HepG2 (cell line): ENCODE data around the gene PEPD. TPM values are rescaled to one million over a fixed set of nuclear protein-coding genes. Genes with fewer than 3 reads are reported as not detected.

Source experiments
- ATAC-seq: fragments of 200-7000 bp; cut with Tn5 transposase; 3 replicates; pipeline ENCODE4 v1.9.1; 2020; ENCODE audit warnings: mild to moderate bottlenecking, moderate library complexity
- BruUV-seq: library from RNA; stranded (reverse); fragments of 400-500 nt; replicated peaks from 2 replicates; lab custom pipeline; 2021; lab: Mats Ljungman, UMichigan
- CTCF ChIA-PET: fragments of 300-600 bp; formaldehyde crosslinking; extraction: SDS; loops from one replicate; lab custom pipeline; 2021; ENCODE audit warnings: low total read pairs, inconsistent platforms, low intra/inter-chr PET ratio; lab: Yijun Ruan, JAX
- POLR2A ChIA-PET: fragments of 350-600 bp; sonication (Branson Sonifier 250); formaldehyde crosslinking; loops from one replicate; lab custom pipeline; 2020; ENCODE audit warnings: antibody characterized with exemption, inconsistent platforms; lab: Yijun Ruan, JAX
- DNase-seq: peaks from one replicate; pipeline ENCODE4 v3.0.0-alpha.2; 2015; ENCODE audit warnings: low spot score
- FAIRE-seq: peaks from 3 replicates; lab custom pipeline; 2011; peaks lifted over from hg19 to GRCh38; lab: Jason Lieb, UNC
- H2AFZ ChIP-seq: one replicate; pipeline ENCODE4 v1.6.1; 2011; ENCODE audit warnings: low read length, inconsistent platforms
- H3K27ac ChIP-seq: fragments of 300-600 bp; 3 replicates; pipeline ENCODE4 v1.8.0; 2011; ENCODE audit warnings: mixed run types, mild to moderate bottlenecking, mixed read lengths, low read length, inconsistent platforms; ENCODE audit not compliant: insufficient read depth; ENCODE audit errors: extremely low read length
- H3K27me3 ChIP-seq, 2 experiments: fragments of 200-600 bp in 1 of 2; 2 replicates in 1 of 2; 3 replicates in 1 of 2; pipeline versions ENCODE4 v1.6.0 to v1.8.0; 2011; ENCODE audit warnings: low read length in 2 of 2, mild to moderate bottlenecking in 2 of 2, moderate library complexity in 2 of 2, inconsistent platforms in 1 of 2; ENCODE audit not compliant: insufficient read depth in 2 of 2, control insufficient read depth in 1 of 2
- H3K36me3 ChIP-seq, 2 experiments: fragments of 200-600 bp in 1 of 2; replicated peaks in 1 of 2; 2 replicates in 1 of 2; 3 replicates in 1 of 2; pipeline versions ENCODE4 v1.5.1 to v1.8.0; 2011; ENCODE audit warnings: low read length in 2 of 2, inconsistent platforms in 1 of 2; ENCODE audit not compliant: insufficient read depth in 2 of 2, control insufficient read depth in 1 of 2
- H3K4me1 ChIP-seq: 2 replicates; pipeline ENCODE4 v1.5.1; 2012; ENCODE audit warnings: low read length, inconsistent platforms; ENCODE audit not compliant: insufficient read depth
- H3K4me2 ChIP-seq: 2 replicates; pipeline ENCODE4 v1.6.0; 2011; ENCODE audit warnings: low read depth, low read length, inconsistent platforms
- H3K4me3 ChIP-seq, 3 experiments: fragments of 200-600 bp in 1 of 3; sonication (generic), shearing (Covaris generic) in 1 of 3; replicated peaks in 1 of 3; 2 replicates each; pipeline ENCODE4 v1.5.1; 2011 to 2016; ENCODE audit warnings: low read length in 3 of 3, inconsistent platforms in 2 of 3, low read depth in 2 of 3, mild to moderate bottlenecking in 2 of 3, control low read depth in 1 of 3, mixed read lengths in 1 of 3; ENCODE audit not compliant: insufficient read depth in 1 of 3
- H3K79me2 ChIP-seq: one replicate; pipeline ENCODE4 v1.6.1; 2011; ENCODE audit warnings: low read length, inconsistent platforms; ENCODE audit not compliant: insufficient read depth
- H3K9ac ChIP-seq: 2 replicates; pipeline ENCODE4 v1.6.0; 2011; ENCODE audit warnings: mild to moderate bottlenecking, low read depth, low read length, inconsistent platforms; ENCODE audit not compliant: insufficient read depth
- H3K9me3 ChIP-seq: 2 replicates; pipeline ENCODE4 v1.5.1; 2012; ENCODE audit warnings: mild to moderate bottlenecking, low read length
- H4K20me1 ChIP-seq: 2 replicates; pipeline ENCODE4 v1.6.0; 2011; ENCODE audit warnings: inconsistent platforms, mild to moderate bottlenecking, low read length, moderate library complexity; ENCODE audit not compliant: insufficient read depth
- EEA1 ChIP-seq: sonication (generic); formaldehyde crosslinking; IDR thresholded peaks from 2 replicates; pipeline ENCODE4 v1.5.1; 2020; ENCODE audit warnings: mild to moderate bottlenecking, missing genetic modification reagents, borderline replicate concordance
- EHMT2 ChIP-seq: fragments of 200-600 bp; sonication (generic); IDR thresholded peaks from 2 replicates; pipeline ENCODE4 v1.7.0; 2017; ENCODE audit warnings: antibody characterized with exemption, low read depth, low read length, borderline replicate concordance
- FOSL1 ChIP-seq: sonication (generic); formaldehyde crosslinking; IDR thresholded peaks from 2 replicates; pipeline ENCODE4 v1.9.0; 2021; ENCODE audit warnings: missing genetic modification reagents, borderline replicate concordance
- FOXO1 ChIP-seq: sonication (generic); formaldehyde crosslinking; IDR thresholded peaks from 2 replicates; pipeline ENCODE4 v1.4.0; 2020; ENCODE audit warnings: missing genetic modification reagents
- HOXD1 ChIP-seq: sonication (generic); formaldehyde crosslinking; IDR thresholded peaks from 2 replicates; pipeline ENCODE4 v1.5.0; 2020; ENCODE audit warnings: missing genetic modification reagents
- JUN ChIP-seq: sonication (generic); formaldehyde crosslinking; IDR thresholded peaks from 2 replicates; pipeline ENCODE4 v1.4.0; 2020; ENCODE audit warnings: mild to moderate bottlenecking, missing genetic modification reagents
- MAFG ChIP-seq: sonication (generic); formaldehyde crosslinking; IDR thresholded peaks from 2 replicates; pipeline ENCODE4 v1.5.1; 2020; ENCODE audit warnings: mild to moderate bottlenecking, missing genetic modification reagents
- MBD4 ChIP-seq: IDR thresholded peaks from 2 replicates; pipeline ENCODE4 v1.6.1; 2012; ENCODE audit warnings: low read length, inconsistent platforms, borderline replicate concordance
- RAD51 ChIP-seq: fragments of 450-650 bp; IDR thresholded peaks from 2 replicates; pipeline ENCODE4 v1.6.1; 2016; ENCODE audit warnings: borderline replicate concordance
- SPEN ChIP-seq: sonication (generic); formaldehyde crosslinking; IDR thresholded peaks from 2 replicates; pipeline ENCODE4 v1.5.1; 2020; ENCODE audit warnings: low read depth, mild to moderate bottlenecking, missing genetic modification reagents
- ZBTB7A ChIP-seq: sonication (generic); formaldehyde crosslinking; IDR thresholded peaks from 2 replicates; pipeline ENCODE4 v1.8.0; 2022; ENCODE audit warnings: mild to moderate bottlenecking, missing genetic modification reagents
- ZFYVE20 ChIP-seq: sonication (generic); formaldehyde crosslinking; IDR thresholded peaks from 2 replicates; pipeline ENCODE4 v1.8.0; 2023; ENCODE audit warnings: low read depth, mild to moderate bottlenecking, moderate library complexity, missing genetic modification reagents, borderline replicate concordance
- ZKSCAN8 ChIP-seq: IDR thresholded peaks from 2 replicates; pipeline ENCODE4 v1.6.1; 2016; ENCODE audit warnings: borderline replicate concordance, missing genetic modification reagents, missing compliant biosample characterization
- ZNF256 ChIP-seq: sonication (generic); formaldehyde crosslinking; conservative IDR thresholded peaks from 2 replicates; pipeline ENCODE4 v1.4.0; 2020; ENCODE audit warnings: missing genetic modification reagents
- ZNF350 ChIP-seq: sonication (generic); formaldehyde crosslinking; IDR thresholded peaks from 2 replicates; pipeline ENCODE4 v1.4.0; 2020; ENCODE audit warnings: mild to moderate bottlenecking, low read depth, missing genetic modification reagents, borderline replicate concordance
- ZNF761 ChIP-seq: sonication (generic); formaldehyde crosslinking; conservative IDR thresholded peaks from 2 replicates; pipeline ENCODE4 v1.4.0; 2020; ENCODE audit warnings: mild to moderate bottlenecking, missing genetic modification reagents
- ZNF816 ChIP-seq: sonication (generic); formaldehyde crosslinking; IDR thresholded peaks from 2 replicates; pipeline ENCODE4 v1.8.0; 2022; ENCODE audit warnings: missing genetic modification reagents, mild to moderate bottlenecking, borderline replicate concordance
- ZNF850 ChIP-seq: sonication (generic); formaldehyde crosslinking; conservative IDR thresholded peaks from 2 replicates; pipeline ENCODE4 v1.9.0; 2021; ENCODE audit warnings: mild to moderate bottlenecking, missing genetic modification reagents
- WGBS: methylation state at CpG from one replicate; pipeline ENCODE4 v1.1.6; 2017; ENCODE audit warnings: low lambda C conversion rate; 5-methylcytosine and 5-hydroxymethylcytosine counted together
- in situ Hi-C: cut with HindIII; loops from 2 replicates; pipeline ENCODE4 v1.10.0; 2017; ENCODE audit warnings: low pct_unique_long_range_greater_than_20kb; ENCODE audit not compliant: extremely low pct_ligation_motif_present
- intact Hi-C: fragments of 100-400 bp; cut with micrococcal nuclease; formaldehyde crosslinking; loops from one replicate; pipeline ENCODE4 v1.10.0; 2022; ENCODE audit not compliant: unreplicated experiment
- polyA plus RNA-seq, 8 experiments: library from polyadenylated mRNA; depleted of rRNA in 3 of 8; stranded (reverse) in 7 of 8; unstranded in 1 of 8; fragments of >200 nt; fragmentation: Illumina TruSeq in 4 of 8; extraction: Trizol in 4 of 8; gene quantifications; 2 replicates each; pipeline versions ENCODE4 v1.2.1 to v1.2.3, GENCODE V29; 2011 to 2016; ENCODE audit warnings: low read depth in 4 of 8, missing spikeins in 1 of 8, mixed read lengths in 1 of 8; ENCODE audit not compliant: insufficient read depth in 1 of 8
- total RNA-seq, 5 experiments: library from RNA; depleted of rRNA; stranded (reverse); fragments of >200 nt; fragmentation: Illumina TruSeq; extraction: Trizol; gene quantifications; 2 replicates each; pipeline ENCODE4 v1.2.3, GENCODE V29; 2016; ENCODE audit warnings: low read depth in 1 of 5
- TF ChIP-seq, protein P1 (sequence below): sonication (generic); formaldehyde crosslinking; IDR thresholded peaks from 2 replicates; pipeline ENCODE4 v1.4.0; 2020; ENCODE audit warnings: mild to moderate bottlenecking, missing genetic modification reagents
- TF ChIP-seq, protein P2 (sequence below): IDR thresholded peaks from 2 replicates; pipeline ENCODE4 v1.6.1; 2016; ENCODE audit warnings: missing compliant biosample characterization, missing genetic modification reagents, borderline replicate concordance

Gene PEPD
- total and polyA plus RNA-seq, 2 of the 13 experiments (the other 11 are each of a cell fraction or from before 2014, with no cell fraction given) = 60.7 to 75.1 TPM

DNA sequence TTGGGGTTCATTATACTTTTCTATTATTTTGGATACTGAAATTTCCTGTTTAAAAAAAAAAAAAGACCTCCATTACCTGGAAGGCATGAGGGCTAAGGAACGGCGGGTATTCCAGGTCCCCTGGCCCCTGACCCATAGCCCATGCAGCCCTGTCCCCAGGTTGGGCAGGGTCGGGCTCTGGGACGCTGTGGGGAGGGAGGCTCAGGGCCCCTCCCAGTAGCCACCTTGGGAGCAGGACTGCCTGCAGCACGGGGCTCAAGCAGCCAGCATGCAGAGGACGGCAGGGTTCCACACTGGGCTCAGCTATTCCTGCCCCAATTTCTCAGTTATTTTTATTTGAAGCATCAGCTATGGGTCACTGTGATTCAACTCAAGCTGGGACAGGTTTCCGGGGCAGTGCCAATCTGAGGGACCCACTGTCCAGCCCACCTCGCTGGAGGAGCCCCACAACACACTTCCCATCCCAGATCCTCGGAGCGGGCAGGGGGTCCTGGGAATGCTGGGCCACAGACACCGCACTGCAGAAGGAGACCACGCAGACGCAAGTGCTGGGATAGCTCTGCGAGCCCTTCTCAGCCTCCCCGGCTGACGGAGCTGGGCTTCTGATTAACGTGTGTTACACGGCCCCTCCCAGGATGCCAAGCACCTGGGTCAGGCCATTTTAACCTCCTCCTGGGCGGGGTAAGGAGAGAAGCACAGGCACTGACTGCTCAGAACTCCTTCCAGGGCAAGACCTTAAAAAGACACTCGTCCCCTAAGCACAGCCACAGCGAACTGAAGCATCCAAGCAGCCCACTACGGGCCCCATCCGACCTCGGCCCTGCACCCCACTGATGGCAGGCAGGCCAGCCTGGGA lies 60.1 kb downstream of the PEPD start:
- no peak for FAIRE-seq
- no peaks in the 10 kb centered on the region for H3K79me2 ChIP-seq
- intact Hi-C loops = no loop called here
- ATAC-seq = no peak
- H2AFZ ChIP-seq = no peak overlapping the region
- H3K4me2 ChIP-seq = no peak overlapping the region
- no TSS peak for BruUV-seq
- no peaks in the 10 kb centered on the region for H3K9me3 ChIP-seq
- H3K9ac ChIP-seq = no peak overlapping the region
- no peaks in the 10 kb centered on the region for H4K20me1 ChIP-seq
- no peak overlapping the region for H3K4me3 ChIP-seq
- no peaks in the 10 kb centered on the region for H3K4me1 ChIP-seq
- no peak for DNase-seq
- no peaks in the 10 kb centered on the region for H3K27me3 ChIP-seq
- in situ Hi-C loops = no loop called here
- H3K36me3 ChIP-seq = peaks cover 4 to 12% of the 10 kb centered on the region in 2 experiments
- TF ChIP-seq ZBTB7A (CRISPR knock-in tag) (no peak), RAD51 (no peak), MBD4 (no peak), ZNF350 (CRISPR knock-in tag) (no peak), EEA1 (CRISPR knock-in tag) (no peak), EHMT2 (no peak), MAFG (CRISPR knock-in tag) (no peak), ZNF256 (no peak), JUN (no peak), ZNF761 (CRISPR knock-in tag) (no peak), ZFYVE20 (no peak), FOSL1 (CRISPR knock-in tag) (no peak), ZNF850 (no peak), ZKSCAN8 (CRISPR knock-in tag) (no peak), ZNF816 (CRISPR knock-in tag) (no peak), FOXO1 (CRISPR knock-in tag) (no peak), HOXD1 (CRISPR knock-in tag) (no peak), SPEN (CRISPR knock-in tag) (no peak)
- TF ChIP-seq, protein P1, sequence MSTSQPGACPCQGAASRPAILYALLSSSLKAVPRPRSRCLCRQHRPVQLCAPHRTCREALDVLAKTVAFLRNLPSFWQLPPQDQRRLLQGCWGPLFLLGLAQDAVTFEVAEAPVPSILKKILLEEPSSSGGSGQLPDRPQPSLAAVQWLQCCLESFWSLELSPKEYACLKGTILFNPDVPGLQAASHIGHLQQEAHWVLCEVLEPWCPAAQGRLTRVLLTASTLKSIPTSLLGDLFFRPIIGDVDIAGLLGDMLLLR (CRISPR knock-in tag) = no peak
- TF ChIP-seq, protein P2, sequence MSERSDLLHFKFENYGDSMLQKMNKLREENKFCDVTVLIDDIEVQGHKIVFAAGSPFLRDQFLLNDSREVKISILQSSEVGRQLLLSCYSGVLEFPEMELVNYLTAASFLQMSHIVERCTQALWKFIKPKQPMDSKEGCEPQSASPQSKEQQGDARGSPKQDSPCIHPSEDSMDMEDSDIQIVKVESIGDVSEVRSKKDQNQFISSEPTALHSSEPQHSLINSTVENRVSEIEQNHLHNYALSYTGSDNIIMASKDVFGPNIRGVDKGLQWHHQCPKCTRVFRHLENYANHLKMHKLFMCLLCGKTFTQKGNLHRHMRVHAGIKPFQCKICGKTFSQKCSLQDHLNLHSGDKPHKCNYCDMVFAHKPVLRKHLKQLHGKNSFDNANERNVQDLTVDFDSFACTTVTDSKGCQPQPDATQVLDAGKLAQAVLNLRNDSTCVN (CRISPR knock-in tag) = no peak
- POLR2A ChIA-PET = no interaction called here
- no peak overlapping the region for H3K27ac ChIP-seq
- WGBS = 93% methylated on average over 5 of the region's 24 CpGs
- CTCF ChIA-PET = no interaction called here
